HS-27A (cell line): ENCODE measurements around the gene ACTR1B.
"Not testable (repeated sequence)": the region's sequence is repeated elsewhere in the genome, so short reads cannot be mapped to it uniquely, and the experiment has no call there.

Source experiments
- DNase-seq: peaks from one replicate; pipeline ENCODE4 v3.0.0-alpha.2; 2012; ENCODE audit warnings: low read depth, missing footprints

The ACTR1B gene

GRCh38 chr2:97615746-97616145 is 48.1 kb downstream of the ACTR1B start:
- not testable (repeated sequence) for DNase-seq

- not testable (repeated sequence) for DNase-seq
Observed at GRCh38 chr2:97611895-97612294, 51.9 kb downstream of the ACTR1B start.

GRCh38 chr2:97608745-97609144 is 55.1 kb downstream of the ACTR1B start:
- not testable (repeated sequence) for DNase-seq
